GM12878 (cell line): ENCODE data around the gene GNG3.

Experiments used
- ASH2L ChIP-seq: fragments of 300-600, 200-600 bp; sonication (generic); IDR thresholded peaks from 2 replicates; pipeline ENCODE4 v1.6.1; 2017; ENCODE audit warnings: low read depth, mild to moderate bottlenecking, borderline replicate concordance
- FOXM1 ChIP-seq: IDR thresholded peaks from 2 replicates; pipeline ENCODE4 v1.6.1; 2012; ENCODE audit warnings: low read depth, mild to moderate bottlenecking, inconsistent platforms, low read length, moderate library complexity
- MEF2B ChIP-seq: fragments of 450-650 bp; IDR thresholded peaks from 2 replicates; pipeline ENCODE4 v1.6.1; 2018; ENCODE audit warnings: mild to moderate bottlenecking, moderate library complexity; ENCODE audit not compliant: partially characterized antibody, poor library complexity, severe bottlenecking
- PML ChIP-seq: IDR thresholded peaks from 2 replicates; pipeline ENCODE4 v1.6.1; 2012; ENCODE audit warnings: low read length, inconsistent platforms
- POLR2AphosphoS5 ChIP-seq: IDR thresholded peaks from 2 replicates; pipeline ENCODE4 v1.6.1; 2011; ENCODE audit warnings: mild to moderate bottlenecking, low read length, inconsistent platforms
- TF ChIP-seq, protein P1 (sequence below): IDR thresholded peaks from 2 replicates; pipeline ENCODE4 v1.6.1; 2011; ENCODE audit warnings: low read depth, mild to moderate bottlenecking, low read length, moderate library complexity, borderline replicate concordance; ENCODE audit errors: extremely low read depth

- TF ChIP-seq POLR2AphosphoS5 (no peak), ASH2L (no peak), FOXM1 (no peak), PML (no peak), MEF2B (no peak)
- TF ChIP-seq, protein P1, sequence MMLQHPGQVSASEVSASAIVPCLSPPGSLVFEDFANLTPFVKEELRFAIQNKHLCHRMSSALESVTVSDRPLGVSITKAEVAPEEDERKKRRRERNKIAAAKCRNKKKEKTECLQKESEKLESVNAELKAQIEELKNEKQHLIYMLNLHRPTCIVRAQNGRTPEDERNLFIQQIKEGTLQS: no peak
Measured at GRCh38 chr11:62710001-62710345, 2.5 kb downstream of the GNG3 start.
